Loucy (cell line): ENCODE data around the gene FFAR2.

Experiments used
- EZH2phosphoT487 ChIP-seq: fragments of 200-600 bp; IDR thresholded peaks from 2 replicates; pipeline ENCODE4 v1.6.1; 2018; ENCODE audit warnings: antibody characterized with exemption, mild to moderate bottlenecking, moderate library complexity, borderline replicate concordance
- TF ChIP-seq, protein P1 (sequence below): fragments of 200-600 bp; sonication (generic); conservative IDR thresholded peaks from 2 replicates; pipeline ENCODE4 v1.5.1; 2014; ENCODE audit warnings: mild to moderate bottlenecking, antibody characterized with exemption, low read length

GRCh38 chr19:35460608-35461007 lies 12.6 kb downstream of the FFAR2 start:
- TF ChIP-seq, protein P1, sequence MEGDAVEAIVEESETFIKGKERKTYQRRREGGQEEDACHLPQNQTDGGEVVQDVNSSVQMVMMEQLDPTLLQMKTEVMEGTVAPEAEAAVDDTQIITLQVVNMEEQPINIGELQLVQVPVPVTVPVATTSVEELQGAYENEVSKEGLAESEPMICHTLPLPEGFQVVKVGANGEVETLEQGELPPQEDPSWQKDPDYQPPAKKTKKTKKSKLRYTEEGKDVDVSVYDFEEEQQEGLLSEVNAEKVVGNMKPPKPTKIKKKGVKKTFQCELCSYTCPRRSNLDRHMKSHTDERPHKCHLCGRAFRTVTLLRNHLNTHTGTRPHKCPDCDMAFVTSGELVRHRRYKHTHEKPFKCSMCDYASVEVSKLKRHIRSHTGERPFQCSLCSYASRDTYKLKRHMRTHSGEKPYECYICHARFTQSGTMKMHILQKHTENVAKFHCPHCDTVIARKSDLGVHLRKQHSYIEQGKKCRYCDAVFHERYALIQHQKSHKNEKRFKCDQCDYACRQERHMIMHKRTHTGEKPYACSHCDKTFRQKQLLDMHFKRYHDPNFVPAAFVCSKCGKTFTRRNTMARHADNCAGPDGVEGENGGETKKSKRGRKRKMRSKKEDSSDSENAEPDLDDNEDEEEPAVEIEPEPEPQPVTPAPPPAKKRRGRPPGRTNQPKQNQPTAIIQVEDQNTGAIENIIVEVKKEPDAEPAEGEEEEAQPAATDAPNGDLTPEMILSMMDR = no peak
- TF ChIP-seq EZH2phosphoT487 = no peak
